ENCODE results near the gene SH3GL3.

- no peak for TF ChIP-seq CTCF (IDR thresholded peaks at IDR 0.05 in 8 of 11, conservative IDR thresholded peaks at IDR 0.05 in 3 of 11)
- TF ChIP-seq POLR2A (IDR thresholded peaks at IDR 0.05), result no peak
- no peak for TF ChIP-seq POLR2AphosphoS5 (IDR thresholded peaks at IDR 0.05)
Measured at GRCh38 chr15:83656943-83657528, 209.9 kb downstream of the SH3GL3 start.
